Skeletal muscle cell (primary cell): ENCODE data around the gene LSM14B.
A peak's percentile ranks its signal among the peaks of the same experiment; 100 is the strongest.

Experiments used
- DNase-seq: peaks from one replicate; pipeline ENCODE4 v3.0.0-alpha.2; 2010; ENCODE audit warnings: low read depth
- H3K4me3 ChIP-seq: 2 replicates; pipeline ENCODE4 v1.5.1; 2011; ENCODE audit warnings: low read depth, mild to moderate bottlenecking, control low read depth, low read length, moderate library complexity

The LSM14B gene

DNA sequence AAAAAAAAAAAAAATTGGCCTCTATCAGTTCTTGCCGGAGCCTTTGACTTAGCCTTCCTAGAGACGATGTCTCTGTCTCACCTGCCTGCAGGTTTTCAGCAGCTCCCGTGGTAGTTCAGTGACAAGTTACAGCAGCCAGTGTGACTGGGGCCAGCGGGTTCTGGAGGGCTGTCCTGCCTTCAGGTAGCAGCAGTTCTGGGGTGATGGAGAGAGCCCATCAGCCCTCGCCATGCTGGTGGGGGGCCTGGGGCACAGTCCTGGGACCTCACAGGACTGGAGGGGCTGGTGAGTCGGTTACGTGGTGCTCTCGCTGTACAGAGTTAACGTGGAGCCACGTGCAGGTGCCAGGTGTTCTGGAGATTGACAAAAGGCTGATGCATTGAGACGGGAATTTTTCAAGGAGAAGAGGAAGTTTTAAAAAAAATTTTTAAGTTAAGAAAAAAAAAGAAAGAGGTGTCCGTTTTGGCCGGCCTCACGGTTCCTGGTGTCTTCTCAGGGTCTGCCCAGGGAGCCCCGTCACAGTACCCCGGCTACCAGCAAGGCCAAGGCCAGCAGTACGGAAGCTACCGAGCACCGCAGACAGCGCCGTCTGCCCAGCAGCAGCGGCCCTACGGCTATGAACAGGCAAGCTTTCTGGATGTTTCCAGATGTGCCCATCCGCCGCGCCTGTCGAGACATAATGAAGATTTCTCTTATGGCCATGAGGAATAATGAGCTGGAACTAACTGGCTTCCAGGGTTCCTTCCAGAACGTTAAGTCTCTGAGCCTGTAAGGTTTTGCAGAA, 51.9 kb downstream of the LSM14B start:
- no peak for DNase-seq

DNA sequence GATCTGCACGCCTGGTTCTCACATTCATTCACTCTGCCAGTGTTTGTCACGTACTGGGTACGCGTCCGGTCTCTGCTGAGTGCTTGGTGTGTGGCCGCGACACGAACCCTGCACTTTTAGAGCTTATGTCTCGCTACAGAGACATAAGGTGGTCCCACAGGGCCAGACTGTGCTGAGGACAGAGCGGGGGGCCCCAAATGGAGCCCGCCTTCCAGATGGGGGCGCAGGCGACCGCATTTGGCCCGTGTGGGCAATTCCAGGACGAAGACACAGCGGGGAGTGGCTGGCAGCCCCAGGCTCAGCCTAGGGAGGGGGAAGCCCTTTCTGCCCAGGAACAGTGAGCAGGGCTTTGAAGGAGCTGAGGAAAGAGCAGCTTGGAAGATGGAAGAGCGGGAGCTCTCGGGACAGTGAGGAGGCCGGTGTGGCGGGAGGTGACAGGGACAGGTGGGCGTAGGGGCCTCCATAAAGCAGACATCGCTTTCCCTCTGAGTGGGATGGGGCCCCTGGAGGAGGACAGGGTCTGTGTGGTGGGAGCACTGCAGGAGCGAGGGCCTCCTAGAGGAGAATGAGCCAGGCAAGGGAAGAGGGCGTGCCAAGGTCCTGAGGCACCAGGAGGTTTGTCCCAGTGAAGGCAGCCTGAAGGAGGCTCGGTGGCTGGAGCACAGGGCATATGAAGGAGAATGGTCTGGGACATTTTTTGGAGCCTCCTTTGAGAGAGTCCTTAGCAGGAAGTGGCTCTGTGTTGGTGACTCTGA, 52.8 kb downstream of the LSM14B start:
- DNase-seq: no peak
- H3K4me3 ChIP-seq: no peak overlapping the region

More for the DNA sequence above, 51.9 kb downstream of the LSM14B start:
- H3K4me3 ChIP-seq: no peak overlapping the region

DNA sequence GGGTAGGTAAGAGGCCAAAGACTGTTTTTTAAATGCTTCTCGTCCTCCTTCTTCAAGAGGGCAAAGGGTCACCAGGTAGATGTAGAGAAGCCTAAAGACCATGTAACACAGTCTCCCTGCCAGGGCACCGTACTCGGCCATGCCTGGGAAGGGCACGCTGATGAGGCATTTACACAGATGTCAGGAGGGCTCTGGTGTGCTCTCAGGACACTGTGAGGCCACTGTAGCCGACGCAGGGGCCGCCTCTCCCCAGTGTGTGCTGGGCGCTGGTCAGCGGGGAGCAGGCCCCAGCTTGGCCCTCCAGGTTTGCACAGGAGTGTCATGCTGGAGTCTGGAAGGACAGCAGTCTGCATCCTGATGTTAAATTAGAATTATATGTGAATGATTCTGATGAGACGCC, 53.4 kb downstream of the LSM14B start:
- H3K4me3 ChIP-seq: no peak overlapping the region
- no peak for DNase-seq

DNA sequence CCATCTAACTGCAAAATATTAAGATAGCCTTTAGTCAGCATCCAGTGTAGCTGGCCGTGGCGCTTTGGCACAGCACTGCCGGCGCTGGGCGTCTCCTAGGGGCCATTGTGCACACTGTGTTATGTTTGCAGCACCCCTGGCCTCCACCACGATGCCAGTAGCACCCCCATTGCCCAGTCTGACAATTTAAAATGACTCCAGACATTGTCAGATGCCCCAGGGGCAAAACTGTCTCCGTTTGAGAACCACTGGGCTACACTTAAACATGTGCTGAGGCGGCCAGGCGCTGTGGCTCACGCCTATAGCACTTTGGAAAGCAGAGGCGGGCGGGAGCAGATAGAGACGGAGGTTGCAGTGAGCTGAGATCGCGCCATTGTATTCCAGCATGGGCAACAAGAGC, 54.6 kb downstream of the LSM14B start:
- H3K4me3 ChIP-seq: no peak overlapping the region
- DNase-seq: no peak

DNA sequence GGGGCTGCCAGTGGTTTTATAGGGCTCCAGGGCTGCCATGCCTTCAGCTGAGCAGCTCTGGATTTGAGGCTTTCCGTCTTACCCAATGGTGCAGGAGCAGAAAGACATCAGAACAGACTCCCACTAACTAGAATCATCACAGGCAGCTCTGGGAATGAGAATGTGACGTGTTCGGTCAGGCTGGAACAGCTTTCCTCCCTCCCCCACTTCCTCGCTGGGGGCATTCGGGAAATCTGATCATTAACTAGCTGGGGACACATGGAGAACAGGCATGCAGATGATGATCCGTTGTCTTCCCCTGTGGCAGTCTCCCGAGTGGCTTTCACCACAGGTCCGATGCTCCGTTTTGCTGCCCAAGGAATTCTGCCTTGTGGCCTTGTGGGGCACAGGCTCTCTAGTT, 55.0 kb downstream of the LSM14B start:
- DNase-seq: no peak
- H3K4me3 ChIP-seq: no peak overlapping the region

DNA sequence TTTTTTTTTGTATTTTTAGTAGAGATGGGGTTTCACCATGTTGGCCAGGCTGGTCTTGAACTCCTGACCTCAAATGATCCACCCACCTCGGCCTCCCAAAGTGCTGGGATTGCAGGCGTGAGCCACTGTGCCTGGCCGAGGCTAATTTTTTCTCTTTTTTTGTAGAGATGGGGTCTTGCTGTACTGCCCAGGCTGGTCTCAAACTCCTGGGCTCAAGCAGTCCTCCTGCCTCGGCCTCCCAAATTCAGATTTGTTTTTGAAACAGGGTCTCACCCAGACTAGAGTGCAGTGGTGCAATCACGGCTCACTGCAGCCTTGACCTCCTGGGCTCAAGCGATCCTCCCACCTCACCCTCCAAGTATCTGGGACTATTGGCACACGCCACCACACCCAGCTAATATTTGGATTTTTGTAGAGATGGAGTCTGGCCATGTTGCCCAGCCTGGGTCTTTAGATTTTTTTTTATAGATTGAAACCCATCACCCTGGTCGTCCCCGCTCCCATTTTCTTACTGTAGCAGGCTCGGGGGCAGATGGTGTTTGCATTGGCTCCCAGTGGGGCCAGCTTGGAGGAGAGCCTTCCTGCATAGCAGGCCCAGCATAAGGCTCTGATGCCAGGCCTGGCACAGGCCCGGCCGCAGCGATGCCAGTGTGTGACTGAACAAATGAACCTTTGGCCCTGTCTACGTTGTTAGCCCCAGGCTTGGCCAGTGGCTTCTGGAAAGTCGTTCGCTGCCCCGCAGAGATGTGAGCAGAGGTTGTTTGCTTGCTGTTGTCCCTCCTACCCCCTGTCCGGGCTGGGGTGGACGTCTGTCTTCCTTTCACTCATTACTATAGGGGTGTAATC, 56.3 kb downstream of the LSM14B start:
- no peak overlapping the region for H3K4me3 ChIP-seq
- DNase-seq: no peak

DNA sequence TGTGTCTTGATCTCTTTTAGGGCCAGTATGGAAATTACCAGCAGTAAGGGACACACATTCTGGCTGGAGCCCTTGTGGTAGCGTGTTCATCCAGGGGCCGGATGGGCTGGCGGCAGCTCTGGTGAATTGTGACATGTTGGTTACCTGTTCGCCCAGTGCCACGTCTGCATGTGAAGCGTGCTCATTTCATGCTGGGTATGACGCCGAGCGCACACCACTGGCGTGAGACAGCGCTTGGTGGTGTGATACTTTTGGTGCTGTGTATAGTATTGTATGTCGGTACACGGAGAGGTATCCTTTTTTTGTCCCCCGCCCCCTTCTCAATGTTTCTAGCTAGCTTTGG, 56.9 kb downstream of the LSM14B start:
- no peak overlapping the region for H3K4me3 ChIP-seq
- DNase-seq: no peak

DNA sequence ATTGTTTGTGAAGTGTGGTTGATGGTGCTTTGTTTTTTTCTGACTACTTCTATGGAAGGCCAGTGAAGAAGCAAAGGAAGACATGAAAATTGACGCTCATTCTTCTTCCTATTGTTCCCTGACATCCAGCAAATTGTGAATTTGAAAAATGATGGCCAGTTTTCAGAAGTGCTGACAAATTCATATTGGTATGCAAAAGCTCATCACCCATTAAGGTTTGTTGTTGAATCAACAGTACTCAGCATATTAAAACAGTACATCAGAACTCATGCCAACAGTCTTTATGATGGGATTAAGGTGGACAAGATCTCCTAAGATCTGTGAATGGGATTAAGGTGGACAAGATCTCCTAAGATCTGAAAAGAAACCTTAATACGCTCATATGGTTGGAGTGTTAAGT, 59.5 kb downstream of the LSM14B start:
- H3K4me3 ChIP-seq: peak overlapping the region; percentile 99
- no peak for DNase-seq

DNA sequence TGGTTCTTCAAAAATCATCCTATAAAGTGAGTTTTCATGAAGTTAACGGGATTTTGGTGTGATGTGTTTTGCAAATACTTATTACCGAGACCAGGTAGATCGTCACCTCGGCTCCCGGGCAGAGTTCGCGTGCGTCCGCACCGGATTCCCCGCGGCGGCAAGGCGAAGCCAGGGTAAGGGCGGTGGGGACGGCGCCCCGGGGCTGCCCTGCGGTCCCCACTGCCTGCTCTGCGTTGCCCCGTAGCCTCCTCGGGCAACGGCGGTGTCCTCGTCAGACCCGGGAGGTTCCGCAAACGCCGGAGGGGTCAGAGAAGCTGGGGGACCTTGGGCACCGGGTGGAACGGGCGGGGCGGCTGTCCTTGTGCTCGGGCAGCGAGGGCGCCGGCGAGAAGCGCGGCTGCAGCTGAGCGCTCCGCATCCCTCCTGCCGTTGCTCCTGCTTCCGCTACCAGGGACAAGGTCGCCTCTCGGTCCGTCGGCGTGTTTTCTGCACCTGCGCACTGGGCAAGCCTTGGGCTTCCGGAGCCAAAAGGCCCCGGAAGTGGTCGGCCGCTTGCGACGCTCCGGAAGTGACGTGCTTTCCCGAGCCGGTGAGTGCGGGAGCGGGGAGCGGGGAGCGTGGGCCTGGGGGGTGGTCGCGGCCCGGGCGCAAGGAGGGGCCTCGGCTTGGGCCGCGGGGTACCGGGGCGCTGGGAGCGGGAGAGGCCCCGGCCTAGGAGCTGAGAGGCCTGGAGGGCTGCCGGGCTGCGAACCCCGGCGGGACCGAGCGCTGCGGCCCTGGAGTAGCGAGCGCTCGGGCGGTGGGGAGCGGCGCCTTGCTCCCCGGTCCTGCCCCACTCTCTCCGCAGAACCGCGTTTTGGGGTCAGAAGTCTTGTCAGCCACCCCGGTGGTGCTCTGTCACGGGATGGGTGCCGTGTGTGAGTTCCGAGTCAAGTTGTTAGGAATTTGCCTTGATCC, 60.5 kb downstream of the LSM14B start, which contains the start of gene MTG2:
TSS of gene MTG2 (plus strand) at position 560 of the 957 bp plus-strand sequence. CDS start 10,393 bp downstream, outside the sequence.
- peak; percentile 80 for DNase-seq
- H3K4me3 ChIP-seq: peak within 1 kb of the TSS; percentile 99

DNA sequence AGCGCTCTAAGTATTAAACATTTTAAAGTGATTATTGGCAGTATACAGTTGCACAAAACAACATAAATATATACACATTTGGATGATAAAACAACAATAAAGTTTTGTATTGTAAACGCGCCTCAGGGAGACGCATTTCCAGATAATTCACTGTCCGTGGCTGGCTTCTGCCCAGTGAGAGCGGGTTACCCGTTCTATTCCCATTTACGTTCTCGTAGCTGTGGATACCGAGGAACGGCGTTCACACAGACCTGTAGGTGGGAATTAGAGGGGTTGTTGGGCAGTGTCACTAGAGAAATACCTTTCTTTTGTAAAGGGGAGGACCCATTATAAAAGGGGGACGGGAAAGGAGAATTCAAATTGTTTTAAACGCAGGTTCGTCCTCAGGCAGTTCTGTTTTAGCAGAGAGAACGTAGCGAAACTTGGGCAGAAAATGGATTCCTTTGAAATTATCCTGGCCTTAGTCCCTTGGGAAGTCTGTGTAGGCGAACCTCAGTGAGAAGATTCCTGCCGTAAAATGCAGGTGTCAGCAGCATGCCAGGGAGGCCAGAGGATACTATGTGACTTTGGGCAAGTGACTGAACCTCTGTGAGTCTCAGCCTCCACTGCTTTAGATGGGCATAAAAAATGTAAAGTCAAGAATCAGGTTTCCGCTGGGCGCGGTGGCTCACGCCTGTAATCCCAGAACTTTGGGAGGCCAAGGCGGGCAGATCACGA, 61.3 kb downstream of the LSM14B start:
- peak overlapping the region; percentile 99 for H3K4me3 ChIP-seq
- DNase-seq: no peak
